SH-SY5Y (cell line): ENCODE data around the gene KCNB1.

Experiments used
- GATA2 ChIP-seq: IDR thresholded peaks from 2 replicates; pipeline ENCODE4 v1.6.1; 2011; ENCODE audit warnings: mild to moderate bottlenecking, low read depth, low read length
- GATA3 ChIP-seq: IDR thresholded peaks from 2 replicates; pipeline ENCODE4 v1.6.1; 2011; ENCODE audit warnings: low read depth, mild to moderate bottlenecking, low read length, moderate library complexity

GRCh38 chr20:49409302-49409974, 73.0 kb downstream of the KCNB1 start:
- TF ChIP-seq GATA2 (no peak), GATA3 (no peak)
